Testis (tissue), 2 donors: ENCODE results near the gene DAB1.

ENCODE experiments used
- CTCF ChIP-seq, 3 experiments: fragments of 450-650 bp in 2 of 3; fragments of 200-600 bp in 1 of 3; sonication (generic) in 1 of 3; IDR thresholded peaks; one replicate each; pipeline ENCODE4 v1.5.1; 2016 to 2019; ENCODE audit warnings: antibody characterized with exemption in 3 of 3, mild to moderate bottlenecking in 2 of 3, moderate library complexity in 1 of 3
- POLR2A ChIP-seq: fragments of 450-650 bp; IDR thresholded peaks from one replicate; pipeline ENCODE4 v1.6.1; 2017; ENCODE audit warnings: antibody characterized with exemption, mild to moderate bottlenecking, moderate library complexity

DNA sequence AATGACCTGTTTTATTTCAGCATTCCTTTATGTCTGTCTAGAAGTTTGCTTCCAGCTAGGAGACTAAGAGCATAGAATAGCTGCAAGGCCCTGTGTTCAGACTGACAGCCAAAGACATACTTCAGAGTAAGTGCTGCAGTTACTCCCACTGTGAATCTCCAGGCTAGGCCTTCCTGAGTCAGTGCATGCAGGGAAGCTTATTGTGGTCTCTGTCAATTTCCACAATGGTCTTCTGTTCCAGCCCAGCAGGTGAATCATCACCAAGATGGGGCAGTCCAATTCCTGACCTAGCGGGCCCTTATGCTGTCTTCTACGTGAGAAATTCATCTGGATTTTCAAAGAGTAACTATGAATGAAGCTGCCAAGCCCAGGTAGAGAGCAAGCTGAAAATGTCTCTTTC is 311.7 kb downstream of the DAB1 start:
- TF ChIP-seq CTCF (IDR thresholded peaks at IDR 0.05) (no peak), POLR2A (no peak)
